Suprapubic skin (tissue), 4 donors: ENCODE measurements around the gene PRRT4. TPM values are rescaled to one million over a fixed set of nuclear protein-coding genes. Genes with fewer than 3 reads are reported as not detected.

Experiments used
- DNase-seq, 2 donors: peaks; one replicate each; pipeline ENCODE4 v3.0.0-alpha.2; 2019; ENCODE audit warnings: low spot score in 2 of 2
- H3K27ac ChIP-seq: fragments of 200-600 bp; sonication (generic); one replicate; pipeline ENCODE4 v1.5.1; 2019
- H3K27me3 ChIP-seq: fragments of 200-600 bp; sonication (generic); one replicate; pipeline ENCODE4 v1.5.1; 2019
- H3K36me3 ChIP-seq: fragments of 200-600 bp; sonication (generic); one replicate; pipeline ENCODE4 v1.5.1; 2019
- H3K4me1 ChIP-seq: fragments of 200-600 bp; sonication (generic); one replicate; pipeline ENCODE4 v1.5.1; 2019
- H3K4me3 ChIP-seq: fragments of 200-600 bp; sonication (generic); one replicate; pipeline ENCODE4 v1.5.1; 2019; ENCODE audit warnings: mild to moderate bottlenecking
- H3K9me3 ChIP-seq: fragments of 200-600 bp; sonication (generic); one replicate; pipeline ENCODE4 v1.5.1; 2019
- CTCF ChIP-seq, 2 donors: fragments of 200-600 bp in 1 of 2; fragments of 450-650 bp in 1 of 2; sonication (generic) in 1 of 2; IDR thresholded peaks; one replicate each; pipeline ENCODE4 v1.5.1; 2016 to 2019; ENCODE audit warnings: antibody characterized with exemption in 2 of 2, mild to moderate bottlenecking in 1 of 2, moderate library complexity in 1 of 2
- EP300 ChIP-seq: sonication (generic); formaldehyde crosslinking; IDR thresholded peaks from one replicate; pipeline ENCODE4 v1.6.1; 2017; ENCODE audit warnings: antibody characterized with exemption
- POLR2A ChIP-seq, 2 donors: fragments of 450-650 bp; IDR thresholded peaks; one replicate each; pipeline ENCODE4 v1.6.1; 2017; ENCODE audit warnings: antibody characterized with exemption in 2 of 2, mild to moderate bottlenecking in 2 of 2, moderate library complexity in 2 of 2
- POLR2AphosphoS5 ChIP-seq, 3 donors: sonication (generic); formaldehyde crosslinking; IDR thresholded peaks; one replicate each; pipeline ENCODE4 v1.6.1; 2017; ENCODE audit warnings: antibody characterized with exemption in 3 of 3
- WGBS: methylation state at CpG from one replicate; pipeline ENCODE4 v1.1.5; 2018; 5-methylcytosine and 5-hydroxymethylcytosine counted together
- total RNA-seq, 4 donors: library from RNA; depleted of rRNA; stranded (reverse); fragments of >200 nt; gene quantifications; one replicate each; pipeline ENCODE4 v1.1.0, GENCODE V29; 2016

PRRT4 gene
- total RNA-seq, 4 donors from 2014 or later: 1.4 to 13.0 (median 6.4) TPM

- no peaks in the 10 kb centered on the region for H3K36me3 ChIP-seq
- no peak overlapping the region for H3K4me3 ChIP-seq
- TF ChIP-seq POLR2A (IDR thresholded peaks at IDR 0.05): no peak
- no peak for TF ChIP-seq EP300
- TF ChIP-seq POLR2AphosphoS5 (IDR thresholded peaks at IDR 0.05): no peak
- TF ChIP-seq CTCF (IDR thresholded peaks at IDR 0.05): no peak
- no peaks in the 10 kb centered on the region for H3K9me3 ChIP-seq
- no peak overlapping the region for H3K27ac ChIP-seq
- DNase-seq: peak in 1 of 2 donors; percentile 8
- no peaks in the 10 kb centered on the region for H3K27me3 ChIP-seq
- peaks cover 15% of the 10 kb centered on the region for H3K4me1 ChIP-seq
- WGBS: 92% methylated on average over 4 of the region's 4 CpGs
Measured at GRCh38 chr7:128385988-128386925, 24.8 kb upstream of the PRRT4 start.

- Histone ChIP-seq H3K4me1 (peaks cover 20% of the 10 kb centered on the region), H3K27me3 (no peaks in the 10 kb centered on the region), H3K4me3 (no peak overlapping the region), H3K9me3 (no peaks in the 10 kb centered on the region), H3K36me3 (no peaks in the 10 kb centered on the region), H3K27ac (no peak overlapping the region)
- 76% methylated on average over 7 of the region's 7 CpGs for WGBS
- no peak for DNase-seq
- TF ChIP-seq CTCF (IDR thresholded peaks at IDR 0.05) (no peak), POLR2A (IDR thresholded peaks at IDR 0.05) (no peak), EP300 (no peak), POLR2AphosphoS5 (IDR thresholded peaks at IDR 0.05) (no peak)
Measured at GRCh38 chr7:128384726-128385125, 23.2 kb upstream of the PRRT4 start.

- Histone ChIP-seq H3K36me3 (no peaks in the 10 kb centered on the region), H3K4me3 (no peak overlapping the region), H3K4me1 (peaks cover 20% of the 10 kb centered on the region), H3K27ac (no peak overlapping the region), H3K9me3 (no peaks in the 10 kb centered on the region), H3K27me3 (no peaks in the 10 kb centered on the region)
- DNase-seq: no peak
- no peak for TF ChIP-seq CTCF (IDR thresholded peaks at IDR 0.05)
- no peak for TF ChIP-seq EP300
- no peak for TF ChIP-seq POLR2A (IDR thresholded peaks at IDR 0.05)
- TF ChIP-seq POLR2AphosphoS5 (IDR thresholded peaks at IDR 0.05): no peak
- WGBS: 38% methylated on average over 3 of the region's 3 CpGs
Measured at GRCh38 chr7:128383776-128384175, 22.3 kb upstream of the PRRT4 start.

GRCh38 chr7:128381161-128381821 is 19.8 kb upstream of the PRRT4 start:
- Histone ChIP-seq H3K4me3 (no peak overlapping the region), H3K9me3 (no peaks in the 10 kb centered on the region), H3K36me3 (no peaks in the 10 kb centered on the region), H3K27ac (no peak overlapping the region), H3K4me1 (peaks cover 11% of the 10 kb centered on the region), H3K27me3 (no peaks in the 10 kb centered on the region)
- WGBS: 44% methylated on average over 19 of the region's 19 CpGs
- TF ChIP-seq EP300 (no peak), CTCF (IDR thresholded peaks at IDR 0.05) (no peak), POLR2A (IDR thresholded peaks at IDR 0.05) (no peak), POLR2AphosphoS5 (IDR thresholded peaks at IDR 0.05) (no peak)
- no peak for DNase-seq
